GM18858 (cell line): ENCODE data around the gene OPALIN.
"Not testable (repeated sequence)": the region's sequence is repeated elsewhere in the genome, so short reads cannot be mapped to it uniquely, and the experiment has no call there.

Experiments
- ATAC-seq: cut with Tn5 transposase; IDR thresholded peaks from one replicate; pipeline ENCODE4 v1.9.1; 2021; ENCODE audit not compliant: unreplicated experiment

OPALIN gene

DNA sequence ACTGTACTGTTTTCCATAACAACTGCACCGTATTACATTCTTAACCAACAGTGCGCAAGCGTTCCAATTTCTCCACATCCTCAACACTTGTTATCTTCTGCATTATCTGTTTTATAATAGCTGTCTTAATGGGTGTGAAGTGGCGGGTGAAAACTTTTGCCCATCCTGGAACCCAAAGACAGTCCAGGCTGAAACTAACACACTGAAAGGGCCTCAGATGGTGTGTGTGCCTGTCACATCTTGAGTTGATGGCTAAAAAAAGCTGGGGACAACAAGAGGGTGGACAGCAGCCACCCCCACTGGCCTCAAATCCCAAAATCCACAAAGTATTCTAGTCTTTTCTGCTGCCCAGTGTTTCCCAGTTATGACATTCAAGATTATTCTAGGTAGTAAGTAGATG, 19.4 kb downstream of the OPALIN start:
- ATAC-seq, result no peak

DNA sequence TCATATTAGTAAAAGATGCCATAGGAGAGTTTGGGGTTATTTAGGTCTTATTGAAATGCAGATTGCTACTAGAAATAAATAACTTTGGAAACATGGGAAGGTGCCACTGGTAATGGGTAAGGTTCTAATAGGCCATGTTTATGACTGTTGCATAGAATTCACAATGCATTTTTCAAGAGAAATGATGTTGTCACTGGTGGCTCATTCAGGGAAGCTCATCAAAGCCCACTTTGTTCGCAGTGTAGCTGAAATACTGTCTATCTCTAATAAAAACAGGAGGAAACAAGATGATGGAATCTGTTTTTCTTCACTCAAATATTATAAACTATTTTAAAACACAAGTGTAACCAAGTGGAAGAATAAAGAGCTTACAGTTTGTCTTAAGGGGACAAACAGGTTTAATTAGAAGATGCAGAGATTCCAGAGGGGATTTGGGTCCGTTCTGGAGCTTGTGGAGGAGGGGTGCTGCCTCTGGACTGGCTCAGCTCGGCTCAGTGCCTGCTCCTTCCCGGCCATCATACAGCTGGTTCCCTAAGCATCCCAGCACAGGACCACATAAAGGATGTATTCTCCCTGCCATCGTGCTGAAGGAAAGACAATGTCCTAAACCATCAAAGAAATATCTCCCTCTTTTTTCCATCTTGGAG, 20.4 kb downstream of the OPALIN start:
- no peak for ATAC-seq

DNA sequence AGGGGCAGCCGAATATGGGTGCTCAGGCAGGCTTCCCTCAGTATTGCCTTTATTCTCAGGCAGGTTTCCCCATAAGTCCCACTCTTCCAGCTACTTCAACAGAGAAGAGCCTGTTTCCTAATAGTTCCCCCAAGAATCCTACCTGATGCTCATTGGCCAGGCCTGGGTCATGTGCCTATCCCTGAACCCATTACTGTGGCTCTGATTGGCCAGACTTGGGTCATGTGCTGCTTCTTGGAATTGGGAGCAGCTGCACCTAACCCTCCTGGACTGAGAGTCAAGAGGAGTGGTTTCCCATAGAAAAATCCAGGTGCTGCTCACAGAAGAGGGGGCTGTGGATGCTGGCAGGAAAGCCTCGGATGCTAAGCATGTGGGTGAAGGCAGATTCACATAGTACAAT, 21.7 kb downstream of the OPALIN start:
- ATAC-seq, result no peak

DNA sequence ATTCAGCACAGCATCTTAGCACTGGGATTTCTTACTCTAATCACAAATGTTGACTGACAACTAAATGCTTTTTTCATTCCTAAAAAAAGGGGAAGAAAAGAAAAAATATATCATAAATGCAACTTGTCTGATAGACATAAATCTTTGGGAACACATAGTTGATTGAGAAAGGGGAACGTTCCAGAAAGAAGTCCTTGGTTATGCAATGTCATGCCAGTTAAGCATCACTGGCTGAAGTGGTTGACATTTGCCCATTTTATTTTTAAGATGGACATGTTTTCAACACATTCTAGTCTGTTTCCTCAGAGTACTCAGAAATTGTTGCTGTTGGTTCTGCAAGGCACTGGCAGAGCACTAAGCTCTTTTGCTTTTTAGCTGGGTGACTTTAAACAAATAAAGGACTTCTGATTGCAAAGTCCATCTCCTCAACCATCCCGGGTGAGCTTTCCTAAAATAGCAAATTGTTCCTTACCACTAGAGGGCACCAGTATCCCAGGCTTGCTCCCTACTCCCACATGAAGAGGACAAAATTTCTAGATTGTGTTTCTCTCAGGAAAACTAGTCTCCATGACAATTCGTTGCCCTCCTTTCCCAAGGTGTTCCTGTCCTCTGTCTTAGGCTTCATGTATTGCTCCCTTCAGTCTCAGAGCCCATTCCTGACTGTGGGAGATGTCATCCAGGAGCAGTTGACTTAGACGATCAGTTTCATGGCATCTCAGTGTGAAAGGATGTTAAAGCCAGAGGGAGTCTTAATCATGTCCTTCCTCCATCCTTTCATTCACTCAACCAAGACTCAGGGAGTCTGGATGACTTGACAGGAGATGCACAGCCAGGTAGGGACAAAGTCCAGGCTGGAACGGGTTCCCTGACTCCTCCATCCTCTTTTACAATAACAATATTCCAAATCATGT, 23.9 kb downstream of the OPALIN start:
- ATAC-seq, result no peak

DNA sequence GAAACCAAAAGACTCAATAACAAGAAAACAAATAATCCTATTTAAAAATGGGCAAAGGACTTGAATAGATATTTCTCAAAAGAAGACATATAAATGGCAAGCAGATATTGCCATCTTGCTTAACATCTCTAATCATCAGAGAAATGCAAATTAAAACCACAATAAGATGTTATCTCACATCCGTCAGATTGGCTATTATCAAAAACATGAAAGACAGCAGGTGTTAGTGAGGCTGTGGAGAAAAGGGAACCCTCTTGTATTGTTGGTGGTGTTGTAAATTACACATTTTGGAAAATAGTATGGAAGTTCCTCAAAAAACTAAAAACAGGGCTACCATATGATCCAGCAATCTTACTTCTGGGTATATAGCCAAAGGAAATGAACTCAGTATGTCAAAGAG, 25.7 kb downstream of the OPALIN start:
- no peak for ATAC-seq

DNA sequence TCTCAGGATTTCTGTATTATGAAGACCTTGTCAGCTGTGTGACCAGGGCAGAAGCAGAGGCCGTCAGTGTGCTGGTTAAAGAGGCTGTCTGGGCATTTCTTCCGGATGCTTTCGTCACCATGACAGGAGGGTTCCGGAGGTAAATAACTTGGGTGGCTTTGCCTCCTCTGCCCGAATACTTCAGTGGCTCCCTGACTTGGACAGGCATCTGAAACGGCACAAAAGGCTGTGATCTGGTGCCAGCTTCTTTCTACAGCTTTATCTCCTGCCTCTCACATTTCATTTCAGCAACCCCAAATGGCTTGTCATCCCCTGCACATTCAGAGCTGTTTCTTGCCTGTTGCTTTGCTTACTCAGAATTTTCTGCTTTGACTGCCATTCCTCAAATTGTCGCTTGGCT, 31.3 kb downstream of the OPALIN start:
- no peak for ATAC-seq

DNA sequence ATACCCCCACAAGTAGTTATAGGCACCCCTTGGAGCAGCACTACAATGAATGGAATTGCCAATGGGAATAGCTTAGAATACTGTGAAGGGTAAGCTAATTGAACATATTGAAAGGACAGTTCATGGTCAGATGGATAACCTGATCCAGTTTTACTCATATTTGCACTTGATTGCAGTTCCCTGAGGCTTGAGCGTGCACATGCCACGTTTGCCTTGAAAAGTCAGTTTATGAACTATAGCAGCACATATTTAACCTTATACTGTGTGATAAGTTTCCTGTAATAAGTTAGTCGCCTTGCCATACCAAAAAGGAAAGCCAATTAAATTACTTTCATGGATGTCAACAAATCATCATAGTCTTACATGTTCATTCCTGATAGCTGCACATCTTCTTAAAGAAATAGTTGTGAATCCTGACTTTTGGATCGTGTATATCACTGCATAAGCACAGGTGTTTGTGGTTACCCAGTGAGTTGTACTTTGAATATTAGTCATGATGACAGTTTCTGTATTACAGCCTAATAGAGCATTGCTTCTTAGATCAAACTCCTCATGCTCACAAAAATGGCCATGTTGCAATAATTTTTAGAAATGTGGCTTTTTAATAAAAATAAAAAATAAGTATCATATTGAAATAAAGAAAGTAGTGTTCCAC, 33.0 kb downstream of the OPALIN start:
- ATAC-seq, result peak; percentile 99

DNA sequence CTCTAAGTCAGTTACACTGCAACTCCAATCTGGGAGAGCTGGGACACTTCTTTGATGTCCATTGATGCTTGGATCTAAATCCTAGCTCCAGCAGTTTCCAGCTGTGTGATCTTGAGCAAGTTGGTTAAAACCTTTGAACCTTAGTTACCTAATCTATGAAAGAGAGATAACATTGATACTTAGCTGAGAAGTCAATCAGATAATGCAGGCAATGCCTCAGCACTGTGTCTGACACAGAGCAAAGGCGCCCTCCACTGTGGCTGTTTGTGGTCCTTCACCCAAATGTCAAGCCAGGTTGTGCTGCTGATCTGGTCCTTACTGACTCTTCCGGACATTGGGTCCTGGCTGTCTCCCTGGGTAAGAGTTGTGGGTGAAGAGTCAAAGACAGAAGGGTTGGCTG, 34.4 kb downstream of the OPALIN start:
- no peak for ATAC-seq

DNA sequence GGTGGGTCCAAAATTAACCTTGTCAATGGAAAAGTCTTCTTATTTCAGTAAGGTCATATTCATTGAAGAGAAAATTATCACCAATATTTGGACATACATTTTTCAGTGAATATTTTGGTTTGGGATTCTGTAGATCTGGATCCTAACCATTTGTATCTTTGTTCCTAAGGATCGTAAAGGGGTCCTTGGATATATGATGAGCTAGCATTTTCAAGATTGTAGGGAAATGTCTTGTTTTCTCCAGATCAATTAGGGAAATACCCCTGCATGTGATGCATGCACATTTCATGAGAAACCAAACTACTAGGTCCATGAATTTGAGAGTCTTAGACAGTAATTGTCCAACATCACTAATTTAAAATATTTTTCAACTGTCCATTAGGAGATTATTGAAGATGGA, 36.5 kb downstream of the OPALIN start:
- ATAC-seq, result no peak

DNA sequence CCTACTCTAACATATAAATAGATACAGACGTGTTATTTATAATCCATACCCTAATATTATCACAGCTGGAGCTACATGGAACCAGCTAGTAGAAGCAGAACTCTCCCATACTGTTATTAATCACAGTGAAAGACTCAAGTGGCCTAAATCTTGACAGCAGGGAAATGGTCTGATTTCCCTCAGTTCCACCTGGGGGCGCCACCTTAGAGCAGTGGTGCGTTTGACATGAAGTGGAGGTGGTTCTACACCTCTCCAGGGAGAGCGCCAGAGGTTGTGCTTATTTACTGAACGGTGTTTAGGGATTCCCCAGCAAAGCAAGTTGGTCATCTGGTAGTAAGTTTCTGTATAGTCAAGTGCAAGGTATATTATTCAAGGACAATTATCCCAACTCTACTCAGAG, 37.0 kb downstream of the OPALIN start:
- no peak for ATAC-seq

DNA sequence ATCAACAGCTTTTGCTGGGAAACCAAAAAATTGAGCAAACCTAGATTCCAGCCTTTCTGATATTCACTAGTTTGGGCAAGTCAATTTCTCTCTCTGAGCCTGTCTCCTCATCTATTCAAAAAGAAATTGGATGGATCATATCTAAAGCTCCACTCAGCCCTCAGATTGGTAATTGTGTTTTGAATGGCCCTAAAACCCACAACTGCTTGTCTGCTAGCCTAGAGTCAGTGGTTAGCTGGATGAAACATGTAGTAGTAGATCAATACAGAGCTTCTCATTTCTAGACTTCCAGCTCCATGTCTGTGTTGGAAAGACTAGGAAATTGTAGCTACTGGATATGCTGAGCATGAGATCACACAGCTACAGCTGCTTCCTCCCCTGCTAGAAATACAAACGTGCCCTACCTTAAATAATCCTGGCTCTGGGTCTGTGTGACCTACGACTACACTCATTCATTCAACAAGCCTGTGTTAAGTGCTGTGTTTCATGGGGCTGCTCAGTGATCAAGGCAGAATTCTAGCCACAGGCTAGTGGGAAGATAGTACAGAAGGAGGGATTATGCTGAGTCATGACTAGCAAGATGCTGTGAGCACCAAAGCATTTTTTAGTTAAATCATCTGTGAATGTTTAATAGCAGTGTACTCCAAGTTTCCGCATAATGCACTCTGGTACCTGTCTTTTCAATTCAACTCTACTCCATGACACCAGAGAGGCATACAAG, 38.9 kb downstream of the OPALIN start:
- no peak for ATAC-seq

DNA sequence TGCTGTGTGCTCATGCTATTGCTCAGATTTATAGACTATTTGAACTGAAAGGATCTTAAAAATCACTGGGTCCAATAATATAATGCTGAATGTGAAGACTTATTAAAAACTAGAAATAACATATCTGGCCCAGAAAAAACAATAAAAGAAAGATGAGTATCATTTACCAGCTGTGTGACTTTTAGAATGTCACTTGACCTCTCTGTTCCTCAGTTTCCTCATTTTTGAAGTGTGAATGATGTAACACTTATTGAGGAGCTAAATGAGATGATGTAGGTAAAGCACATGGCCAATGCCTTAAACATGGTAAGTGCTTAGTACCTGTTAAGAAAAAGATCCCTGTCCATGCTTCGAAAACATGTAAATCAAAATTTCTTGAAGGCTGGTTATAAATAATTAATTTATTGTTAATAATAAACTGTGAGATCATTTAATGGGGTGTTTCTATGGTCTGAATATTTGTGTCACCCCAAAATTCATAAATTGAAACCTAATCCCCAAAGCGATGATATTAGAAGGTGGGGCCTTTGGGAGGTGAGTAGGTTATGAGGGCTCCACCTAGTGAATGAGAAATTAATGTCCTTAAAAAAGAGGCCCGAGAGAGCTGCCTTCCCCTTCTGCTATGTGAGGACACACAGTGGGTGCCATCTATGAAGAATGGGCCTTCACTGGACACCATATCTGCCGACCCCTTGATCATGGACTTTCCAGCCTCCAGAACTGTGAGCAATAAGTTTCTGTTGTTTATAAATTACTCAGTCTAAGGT, 41.6 kb downstream of the OPALIN start:
- ATAC-seq, result no peak

DNA sequence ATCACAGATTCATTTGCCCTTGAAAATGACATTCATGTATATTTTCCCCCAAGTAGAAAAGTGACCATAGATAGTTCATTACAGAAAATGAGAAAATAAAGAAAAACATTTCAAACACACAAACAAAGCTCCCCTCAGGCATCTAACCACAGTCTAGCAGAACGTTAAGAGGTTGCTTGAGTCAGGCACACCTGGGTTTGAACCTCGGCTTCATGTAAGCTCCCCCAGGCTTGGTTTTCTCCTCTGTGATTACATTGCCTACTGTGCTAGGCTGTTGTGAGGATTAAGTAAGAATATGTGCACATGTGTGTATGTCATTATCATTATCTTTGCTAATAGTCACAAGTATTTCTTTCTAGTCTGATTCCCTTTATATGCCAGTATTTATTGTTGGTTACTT, 45.5 kb downstream of the OPALIN start:
- no peak for ATAC-seq

DNA sequence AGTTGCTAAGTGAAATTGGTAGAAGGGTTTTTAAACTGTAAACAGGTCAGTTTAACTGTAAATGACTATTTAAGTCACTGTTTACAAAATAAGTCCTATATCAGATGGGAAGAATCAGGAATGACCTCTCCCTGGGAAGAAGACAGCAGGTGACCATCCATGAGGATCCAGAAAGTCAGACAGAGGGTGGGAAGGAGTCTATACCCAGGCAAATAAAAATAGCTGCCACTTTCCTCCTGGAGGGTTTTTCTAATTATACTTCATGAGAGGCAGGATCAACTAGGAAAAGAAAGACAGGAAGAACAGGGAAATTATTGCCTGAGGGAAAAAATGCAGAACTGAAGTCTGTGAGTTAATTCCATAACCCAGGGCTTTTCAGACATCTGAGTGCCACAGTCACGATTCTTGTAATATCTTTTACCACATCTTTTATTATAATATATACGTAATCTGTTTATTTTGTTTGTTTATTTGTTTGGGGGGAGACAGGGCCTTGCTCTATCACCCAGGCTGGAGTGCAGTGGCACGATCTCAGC, 47.6 kb downstream of the OPALIN start:
- ATAC-seq, result no peak

DNA sequence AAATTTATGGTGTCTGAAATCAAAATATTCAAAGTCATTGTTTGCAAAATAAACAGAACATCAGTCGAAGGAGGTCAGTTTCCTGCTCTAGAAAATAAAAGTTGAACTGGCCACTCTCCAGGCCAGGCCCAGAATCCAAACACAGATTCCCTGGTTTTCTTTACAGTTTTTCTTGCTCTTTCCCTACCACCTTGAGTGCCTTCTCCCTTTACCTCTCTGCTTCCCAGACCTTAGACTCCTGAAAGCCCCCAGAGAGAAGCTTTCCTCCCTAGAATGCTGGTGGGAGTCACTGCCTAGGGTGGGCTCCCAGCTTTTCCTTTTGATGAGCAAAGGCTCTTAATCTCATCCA, 48.5 kb downstream of the OPALIN start:
- no peak for ATAC-seq

DNA sequence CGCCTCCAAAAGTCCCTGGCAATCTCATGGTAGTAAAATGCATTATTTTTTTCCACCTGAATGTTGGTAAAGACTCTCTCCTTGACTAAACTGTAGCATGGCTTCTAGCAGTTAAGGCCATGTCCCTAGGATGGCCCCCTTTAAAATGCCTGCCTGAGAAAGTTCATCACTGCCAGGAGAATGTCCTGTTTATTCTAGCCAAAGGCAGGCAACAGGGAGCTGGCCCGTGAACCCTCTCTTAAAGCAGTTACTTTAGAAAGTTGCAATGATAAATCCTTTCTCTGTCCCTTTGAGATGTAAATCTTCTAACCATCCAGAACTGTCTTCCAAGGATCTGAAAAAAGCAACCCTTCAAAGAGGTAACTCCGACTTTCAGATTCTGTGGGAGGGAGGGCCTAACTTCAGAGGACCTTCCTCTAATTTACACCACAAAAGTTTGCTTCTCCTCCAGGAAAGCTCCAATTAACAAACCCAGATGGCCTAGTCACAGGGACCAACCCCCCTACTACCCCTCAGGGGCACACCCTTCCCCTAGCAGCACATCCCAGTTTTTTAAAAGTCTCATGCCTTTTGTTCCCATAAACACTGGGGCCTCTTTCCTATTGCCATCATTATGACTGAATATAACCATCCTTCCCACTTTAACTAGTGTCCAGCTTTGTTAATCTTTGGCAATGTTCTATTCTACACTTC, 49.0 kb downstream of the OPALIN start:
- no peak for ATAC-seq

DNA sequence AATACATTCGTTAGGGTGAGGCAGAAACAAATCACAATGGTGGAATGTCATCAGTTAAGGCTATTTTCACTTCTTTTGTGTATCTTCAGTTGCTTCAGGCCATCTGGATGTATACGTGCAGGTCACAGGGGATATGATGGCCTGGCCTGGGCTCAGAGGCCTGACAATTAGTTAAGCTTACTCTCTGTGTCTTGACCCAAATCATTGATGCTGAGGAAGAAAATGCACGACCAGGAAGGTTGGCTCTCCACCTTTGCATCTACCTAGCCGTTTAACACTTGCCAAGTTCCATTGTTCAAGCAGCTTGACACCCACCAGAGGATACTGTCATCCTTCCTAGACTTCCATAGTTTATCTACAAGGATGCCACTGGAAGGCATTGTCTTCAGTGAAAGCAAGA, 49.9 kb downstream of the OPALIN start:
- ATAC-seq, result not testable (repeated sequence)

DNA sequence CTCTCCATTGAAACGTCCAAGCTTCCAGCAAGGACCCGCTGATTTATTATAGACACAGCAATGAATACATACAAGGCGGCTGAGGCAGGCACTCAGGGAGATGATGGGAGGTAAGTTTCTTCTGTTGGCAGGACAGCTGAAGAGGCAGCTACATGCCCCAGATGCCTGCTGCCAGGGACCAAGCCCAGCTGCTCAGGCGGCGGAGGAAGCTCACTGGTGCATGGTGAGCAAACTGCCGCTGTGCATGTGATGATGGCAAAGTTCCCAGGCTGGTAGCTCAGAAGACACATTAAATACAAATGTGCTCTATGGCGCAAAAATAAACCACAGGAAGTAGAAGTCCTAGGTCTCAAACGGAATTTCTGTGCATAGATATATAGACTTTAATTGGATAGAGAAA, 52.3 kb downstream of the OPALIN start:
- ATAC-seq, result no peak

DNA sequence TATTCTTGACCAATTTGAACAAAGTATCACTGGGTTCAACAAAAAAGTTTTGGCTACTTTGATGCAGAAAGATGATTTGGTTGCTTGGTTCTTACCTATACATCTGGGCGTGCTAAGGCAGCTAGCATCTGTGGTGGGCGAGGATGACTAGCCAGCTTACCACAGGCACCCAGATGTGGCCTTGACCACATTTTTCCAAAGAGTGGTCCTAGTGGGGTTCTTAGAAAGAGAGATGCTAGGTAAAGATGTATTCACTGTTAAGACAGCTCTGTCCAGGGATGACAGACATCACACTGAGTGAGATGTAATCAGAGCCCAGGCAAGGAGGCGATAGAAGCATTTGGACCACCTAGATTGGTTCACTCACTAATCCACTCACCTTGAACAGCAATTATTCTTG, 53.8 kb downstream of the OPALIN start:
- ATAC-seq, result no peak

DNA sequence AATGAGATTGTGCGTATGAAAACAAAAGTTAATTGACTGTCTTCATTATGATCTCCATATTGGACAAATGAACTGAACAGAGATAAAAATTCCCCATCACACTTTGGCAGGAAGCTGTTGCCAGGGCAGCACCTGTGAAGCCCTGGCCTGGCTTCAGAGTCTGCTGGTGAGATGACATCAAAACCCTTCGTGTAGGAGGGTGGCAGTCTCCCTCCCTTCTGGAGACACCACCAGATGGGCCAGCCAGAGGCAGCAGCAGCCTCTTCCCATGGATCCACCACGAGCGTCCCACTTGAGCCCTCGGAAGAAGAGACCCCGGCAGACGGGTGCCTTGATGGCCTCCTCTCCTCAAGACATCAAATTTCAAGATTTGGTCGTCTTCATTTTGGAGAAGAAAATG, 54.6 kb downstream of the OPALIN start, which contains the start of gene DNTT:
DNTT (plus strand) TSS at position 205 of the 400 bp plus-strand sequence; CDS start at position 269, 64 bp downstream.
- ATAC-seq, result no peak
